ENCODE results near the gene H1-8.
A peak's percentile ranks its signal among the peaks of the same experiment; 100 is the strongest.
"Not testable (repeated sequence)": the region's sequence is repeated elsewhere in the genome, so short reads cannot be mapped to it uniquely, and the experiment has no call there.

H1-8 gene

GRCh38 chr3:129543156-129543790 lies at the start of gene H1-8:
H1-8 (plus strand) TSS chr3:129543175; CDS start chr3:129543219, 44 bp downstream.
- no peaks in the 10 kb centered on the region for H3K27me3 Mint-ChIP-seq (ENCODE audit: low read depth)
- no peak within 1 kb of the TSS for H3K4me3 Mint-ChIP-seq
- H3K36me3 Mint-ChIP-seq (ENCODE audit: low read depth), result no peaks in the 10 kb centered on the region
- H3K27ac Mint-ChIP-seq, result no peak within 1 kb of the TSS
- no peaks in the 10 kb centered on the region for H3K9me3 Mint-ChIP-seq
- no peak for TF ChIP-seq CTCF (IDR thresholded peaks at IDR 0.05; ENCODE audit: unreplicated experiment in 3 of 3)
- peaks cover 14% of the 10 kb centered on the region for H3K4me1 Mint-ChIP-seq

- Mint-ChIP-seq H3K27ac (no peak overlapping the region), H3K4me1 (peaks cover 22% of the 10 kb centered on the region), H3K36me3 (ENCODE audit: low read depth) (peaks cover 43% of the 10 kb centered on the region), H3K27me3 (ENCODE audit: low read depth) (no peaks in the 10 kb centered on the region), H3K9me3 (no peaks in the 10 kb centered on the region), H3K4me3 (no peak overlapping the region)
- no peak for TF ChIP-seq CTCF (IDR thresholded peaks at IDR 0.05; ENCODE audit: unreplicated experiment in 3 of 3)
Measured at GRCh38 chr3:129493206-129493605, 49.8 kb upstream of the H1-8 start.

GRCh38 chr3:129494499-129494898 lies 48.5 kb upstream of the H1-8 start:
- Mint-ChIP-seq H3K36me3 (ENCODE audit: low read depth) (peaks cover 43% of the 10 kb centered on the region), H3K27ac (peak overlapping the region in 2 of 3 experiments; percentile 37 to 48), H3K4me1 (peaks cover 22% of the 10 kb centered on the region)
- H3K4me3 Mint-ChIP-seq; H3K9me3 Mint-ChIP-seq; H3K27me3 Mint-ChIP-seq (ENCODE audit: low read depth): not testable (repeated sequence)

- peak overlapping the region in 2 of 3 experiments; percentile 37 to 48 for H3K27ac Mint-ChIP-seq
- H3K36me3 Mint-ChIP-seq (ENCODE audit: low read depth), result peaks cover 43% of the 10 kb centered on the region
- H3K9me3 Mint-ChIP-seq, result not testable (repeated sequence)
Measured at GRCh38 chr3:129495006-129495639, 47.9 kb upstream of the H1-8 start.

GRCh38 chr3:129497876-129498275 lies 45.1 kb upstream of the H1-8 start:
- H3K27me3 Mint-ChIP-seq (ENCODE audit: low read depth); H3K4me3 Mint-ChIP-seq; H3K9me3 Mint-ChIP-seq: not testable (repeated sequence)
- Mint-ChIP-seq H3K4me1 (peaks cover 25% of the 10 kb centered on the region), H3K36me3 (ENCODE audit: low read depth) (peaks cover 46% of the 10 kb centered on the region), H3K27ac (peak overlapping the region; percentile 47 to 78 (median 71))

More at GRCh38 chr3:129495006-129495639, 47.9 kb upstream of the H1-8 start:
- H3K4me3 Mint-ChIP-seq; H3K27me3 Mint-ChIP-seq (ENCODE audit: low read depth): not testable (repeated sequence)
- peaks cover 21% of the 10 kb centered on the region for H3K4me1 Mint-ChIP-seq

GRCh38 chr3:129498603-129499488 lies 44.1 kb upstream of the H1-8 start:
- not testable (repeated sequence) for H3K9me3 Mint-ChIP-seq; H3K27me3 Mint-ChIP-seq (ENCODE audit: low read depth); H3K4me3 Mint-ChIP-seq
- H3K36me3 Mint-ChIP-seq (ENCODE audit: low read depth), result peaks cover 41% of the 10 kb centered on the region
- peaks cover 31% of the 10 kb centered on the region for H3K4me1 Mint-ChIP-seq
- peak overlapping the region in 1 of 3 experiments; percentile 64 for H3K27ac Mint-ChIP-seq

- H3K4me3 Mint-ChIP-seq; H3K9me3 Mint-ChIP-seq; H3K27me3 Mint-ChIP-seq (ENCODE audit: low read depth); H3K27ac Mint-ChIP-seq: not testable (repeated sequence)
- Mint-ChIP-seq H3K36me3 (ENCODE audit: low read depth) (peaks cover 36% of the 10 kb centered on the region), H3K4me1 (peaks cover 28% of the 10 kb centered on the region)
Measured at GRCh38 chr3:129499604-129500333, 43.2 kb upstream of the H1-8 start.

GRCh38 chr3:129500334-129500658 lies 42.7 kb upstream of the H1-8 start:
- peaks cover 40% of the 10 kb centered on the region for H3K36me3 Mint-ChIP-seq (ENCODE audit: low read depth)
- no peaks in the 10 kb centered on the region for H3K9me3 Mint-ChIP-seq
- no peak overlapping the region for H3K4me3 Mint-ChIP-seq
- H3K27me3 Mint-ChIP-seq (ENCODE audit: low read depth), result no peaks in the 10 kb centered on the region
- H3K4me1 Mint-ChIP-seq, result peaks cover 32% of the 10 kb centered on the region
- no peak overlapping the region for H3K27ac Mint-ChIP-seq
- no peak for TF ChIP-seq CTCF (IDR thresholded peaks at IDR 0.05; ENCODE audit: unreplicated experiment in 3 of 3)

Measured in nephron (organoid).